Measurements from ENCODE around the gene SFXN2. TPM values are rescaled to one million over a fixed set of nuclear protein-coding genes. Genes with fewer than 3 reads are reported as not detected.

The SFXN2 gene
- total RNA-seq, 1 donor from 2014 or later: 6.3 TPM

- no peaks in the 10 kb centered on the region for H3K4me1 Mint-ChIP-seq (ENCODE audit: unreplicated experiment)
- H3K27ac Mint-ChIP-seq (ENCODE audit: unreplicated experiment): no peak overlapping the region
- H3K36me3 Mint-ChIP-seq (ENCODE audit: low read depth, unreplicated experiment): no peaks in the 10 kb centered on the region
- no peak for DNase-seq (ENCODE audit: low spot score)
- H3K4me3 Mint-ChIP-seq (ENCODE audit: unreplicated experiment): no peak overlapping the region
- H3K9me3 Mint-ChIP-seq (ENCODE audit: unreplicated experiment): no peaks in the 10 kb centered on the region
- H3K27me3 Mint-ChIP-seq (ENCODE audit: unreplicated experiment): no peaks in the 10 kb centered on the region
- TF ChIP-seq, protein P1, sequence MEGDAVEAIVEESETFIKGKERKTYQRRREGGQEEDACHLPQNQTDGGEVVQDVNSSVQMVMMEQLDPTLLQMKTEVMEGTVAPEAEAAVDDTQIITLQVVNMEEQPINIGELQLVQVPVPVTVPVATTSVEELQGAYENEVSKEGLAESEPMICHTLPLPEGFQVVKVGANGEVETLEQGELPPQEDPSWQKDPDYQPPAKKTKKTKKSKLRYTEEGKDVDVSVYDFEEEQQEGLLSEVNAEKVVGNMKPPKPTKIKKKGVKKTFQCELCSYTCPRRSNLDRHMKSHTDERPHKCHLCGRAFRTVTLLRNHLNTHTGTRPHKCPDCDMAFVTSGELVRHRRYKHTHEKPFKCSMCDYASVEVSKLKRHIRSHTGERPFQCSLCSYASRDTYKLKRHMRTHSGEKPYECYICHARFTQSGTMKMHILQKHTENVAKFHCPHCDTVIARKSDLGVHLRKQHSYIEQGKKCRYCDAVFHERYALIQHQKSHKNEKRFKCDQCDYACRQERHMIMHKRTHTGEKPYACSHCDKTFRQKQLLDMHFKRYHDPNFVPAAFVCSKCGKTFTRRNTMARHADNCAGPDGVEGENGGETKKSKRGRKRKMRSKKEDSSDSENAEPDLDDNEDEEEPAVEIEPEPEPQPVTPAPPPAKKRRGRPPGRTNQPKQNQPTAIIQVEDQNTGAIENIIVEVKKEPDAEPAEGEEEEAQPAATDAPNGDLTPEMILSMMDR (IDR thresholded peaks at IDR 0.05; ENCODE audit: unreplicated experiment): no peak
Measured at GRCh38 chr10:102752266-102752930, 38.0 kb downstream of the SFXN2 start.

DNA sequence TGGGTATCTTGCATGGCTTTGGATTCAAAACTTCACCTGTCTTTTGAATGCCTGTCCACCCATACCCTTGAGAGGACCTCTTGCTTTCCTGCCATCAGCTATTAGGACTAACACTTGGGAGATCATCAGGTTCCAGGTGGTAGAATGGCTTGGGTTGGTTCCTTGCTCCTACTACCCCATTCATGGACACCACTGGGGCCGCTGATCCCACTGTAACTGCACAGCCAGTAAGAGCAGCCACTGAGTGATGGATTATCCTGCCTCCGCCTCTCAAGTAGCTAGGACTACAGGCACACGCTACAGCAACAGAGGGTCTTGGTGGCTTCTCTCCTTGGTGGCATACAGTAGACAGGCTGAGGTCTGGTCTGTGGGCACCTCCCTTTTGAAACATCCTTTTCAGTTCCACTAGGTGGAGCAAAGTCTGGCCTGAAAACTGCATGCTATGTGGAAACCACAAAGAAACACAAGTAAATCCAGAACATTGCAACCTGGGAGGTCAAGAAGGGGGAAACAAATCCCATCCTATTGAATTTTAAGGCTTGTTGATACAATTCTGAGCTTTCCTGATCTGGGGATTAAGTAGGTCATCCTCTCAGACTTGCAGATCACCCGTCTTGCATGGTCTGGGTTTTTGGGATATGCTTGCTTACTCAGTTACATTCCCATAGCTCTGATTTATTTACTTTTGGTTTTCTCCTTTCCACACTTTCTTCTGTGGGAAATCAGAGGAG is 38.7 kb downstream of the SFXN2 start:
- no peaks in the 10 kb centered on the region for H3K36me3 Mint-ChIP-seq (ENCODE audit: low read depth, unreplicated experiment)
- no peaks in the 10 kb centered on the region for H3K27me3 Mint-ChIP-seq (ENCODE audit: unreplicated experiment)
- H3K4me3 Mint-ChIP-seq (ENCODE audit: unreplicated experiment): no peak overlapping the region
- no peaks in the 10 kb centered on the region for H3K9me3 Mint-ChIP-seq (ENCODE audit: unreplicated experiment)
- H3K27ac Mint-ChIP-seq (ENCODE audit: unreplicated experiment): no peak overlapping the region
- TF ChIP-seq, protein P1 (IDR thresholded peaks at IDR 0.05; ENCODE audit: unreplicated experiment): peak; percentile 29
- no peak for DNase-seq (ENCODE audit: low spot score)
- no peaks in the 10 kb centered on the region for H3K4me1 Mint-ChIP-seq (ENCODE audit: unreplicated experiment)

DNA sequence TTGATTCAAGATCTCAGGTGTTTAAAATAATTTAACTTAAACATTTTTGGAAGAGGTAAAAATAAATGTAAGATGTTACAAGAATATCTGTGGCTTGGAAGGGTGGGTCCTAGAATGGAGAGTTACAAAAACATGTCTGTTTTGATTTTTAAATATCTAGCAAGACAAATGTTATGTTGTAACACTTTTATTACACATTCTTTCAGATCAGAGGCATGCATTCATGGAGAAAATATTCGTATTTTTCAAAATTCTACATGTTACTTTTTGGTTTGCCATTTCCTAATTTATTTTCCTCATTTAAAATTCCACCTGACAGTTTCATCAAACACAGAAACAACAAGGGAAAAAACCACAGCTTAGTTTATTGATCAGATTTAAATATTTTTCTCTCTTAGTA is 39.3 kb downstream of the SFXN2 start:
- TF ChIP-seq, protein P1 (IDR thresholded peaks at IDR 0.05; ENCODE audit: unreplicated experiment): no peak
- no peak for DNase-seq (ENCODE audit: low spot score)
- Mint-ChIP-seq H3K27me3 (ENCODE audit: unreplicated experiment) (no peaks in the 10 kb centered on the region), H3K4me3 (ENCODE audit: unreplicated experiment) (no peak overlapping the region), H3K27ac (ENCODE audit: unreplicated experiment) (no peak overlapping the region), H3K4me1 (ENCODE audit: unreplicated experiment) (no peaks in the 10 kb centered on the region), H3K36me3 (ENCODE audit: low read depth, unreplicated experiment) (no peaks in the 10 kb centered on the region), H3K9me3 (ENCODE audit: unreplicated experiment) (no peaks in the 10 kb centered on the region)

GRCh38 chr10:102757323-102757722 is 42.9 kb downstream of the SFXN2 start:
- no peak for DNase-seq (ENCODE audit: low spot score)
- Mint-ChIP-seq H3K27me3 (ENCODE audit: unreplicated experiment) (no peaks in the 10 kb centered on the region), H3K4me1 (ENCODE audit: unreplicated experiment) (no peaks in the 10 kb centered on the region), H3K36me3 (ENCODE audit: low read depth, unreplicated experiment) (no peaks in the 10 kb centered on the region), H3K27ac (ENCODE audit: unreplicated experiment) (no peak overlapping the region), H3K9me3 (ENCODE audit: unreplicated experiment) (no peaks in the 10 kb centered on the region), H3K4me3 (ENCODE audit: unreplicated experiment) (no peak overlapping the region)
- TF ChIP-seq, protein P1 (IDR thresholded peaks at IDR 0.05; ENCODE audit: unreplicated experiment): no peak

All from endothelial cell (in vitro differentiated cells).